ENCODE results near the gene CISD3.

Gene CISD3

DNA sequence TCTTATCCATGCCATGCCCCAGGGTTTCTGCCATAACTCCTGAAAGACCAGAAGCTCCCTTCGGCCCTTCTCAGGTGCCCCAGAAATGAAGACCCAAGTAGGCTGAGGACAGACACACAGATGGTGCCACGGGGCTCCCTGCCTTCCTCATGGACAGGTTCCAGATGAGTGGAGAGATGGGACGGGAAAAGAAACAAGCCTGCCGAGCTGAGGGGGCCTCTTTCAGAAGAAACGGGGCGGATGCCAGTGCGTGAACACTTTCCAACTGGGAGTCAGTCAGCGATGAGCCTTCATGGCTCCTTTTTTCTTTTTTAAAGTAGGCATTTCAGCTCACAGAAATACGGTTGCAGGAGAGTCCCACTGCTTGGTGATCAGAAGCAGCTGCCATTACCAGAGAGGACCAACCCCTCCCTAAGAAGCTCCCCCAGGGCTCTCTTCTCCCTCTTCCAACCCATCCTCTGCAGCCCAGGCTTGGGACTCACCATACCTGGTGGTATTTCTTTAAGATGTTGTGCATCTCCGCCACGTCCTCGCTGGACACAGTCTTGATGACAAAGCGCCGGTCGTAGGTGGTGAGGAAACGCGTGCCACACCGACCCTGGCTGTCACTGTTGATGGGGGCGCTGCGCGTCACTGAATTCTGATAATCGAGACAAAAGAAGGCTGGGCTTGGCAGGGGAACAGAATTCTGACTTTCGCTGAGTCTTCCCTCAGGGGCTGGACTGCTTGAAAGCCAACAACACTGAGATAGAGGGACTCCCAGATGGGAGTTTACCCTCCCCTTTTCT is 50.0 kb downstream of the CISD3 start:
- no peak for DNase-seq

DNA sequence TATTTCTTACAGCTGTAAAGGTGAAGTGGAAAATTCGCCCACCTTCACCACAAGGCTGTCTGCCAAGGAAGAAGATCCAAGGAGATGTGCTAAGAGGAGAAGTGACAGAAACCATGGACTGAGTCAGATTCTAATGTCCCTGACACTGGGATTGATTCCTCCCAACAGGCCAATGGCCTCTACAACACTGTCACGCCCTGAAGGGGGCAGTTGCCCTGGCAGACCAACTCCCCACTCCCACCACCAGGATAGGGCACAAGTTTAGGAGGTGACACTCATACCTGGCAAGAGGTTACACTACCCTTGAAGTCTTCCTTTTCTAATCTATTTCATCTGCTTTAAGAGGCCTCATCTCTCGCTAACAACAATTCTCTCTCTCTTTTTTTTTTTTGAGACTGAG is 53.1 kb downstream of the CISD3 start:
- no peak for DNase-seq
